ENCODE measurements around the gene BTRC.

BTRC gene

DNA sequence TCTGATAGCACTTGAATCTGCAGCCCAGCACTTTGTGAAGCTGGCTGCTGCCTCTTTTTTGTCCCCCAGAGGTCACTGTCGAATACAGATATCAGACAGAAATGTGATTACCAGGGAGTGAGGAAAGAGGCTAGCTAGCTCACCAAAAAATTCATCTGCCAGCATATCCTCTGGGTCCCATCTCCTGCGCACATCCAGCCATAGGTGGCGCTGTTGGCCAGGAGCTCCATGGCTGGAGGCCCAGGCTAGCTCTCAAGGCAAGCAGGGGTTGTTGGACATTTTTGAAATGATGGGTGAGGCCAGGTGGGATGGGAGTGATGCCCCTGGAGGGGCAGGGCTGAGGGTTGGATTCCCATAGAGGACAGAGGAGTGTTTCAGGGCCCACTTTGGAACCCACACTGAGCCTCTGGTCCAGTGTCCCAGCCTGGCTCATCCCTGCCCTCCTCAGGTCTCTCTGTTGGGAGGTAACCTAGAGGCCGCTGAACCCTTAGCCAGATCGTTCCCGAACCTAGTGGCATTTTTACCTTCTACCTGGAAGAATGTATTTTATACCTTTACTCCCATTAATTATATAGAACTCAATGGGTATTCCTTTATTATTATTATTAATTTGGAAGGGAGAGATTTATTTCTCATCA, 248.9 kb downstream of the BTRC start:
- DNase-seq (ENCODE audit: low spot score) (peak; percentile 37), ATAC-seq (ENCODE audit: low read depth) (peak; percentile 83)
- H3K36me3 ChIP-seq (ENCODE audit: low read depth): peaks cover 10% of the 10 kb centered on the region; the same call in 1 of the 2 replicates
- H3K27me3 ChIP-seq (ENCODE audit: insufficient read depth, poor library complexity, severe bottlenecking): no peaks in the 10 kb centered on the region
- H3K4me3 ChIP-seq (ENCODE audit: severe bottlenecking): no peak overlapping the region
- H3K9me3 ChIP-seq (ENCODE audit: severe bottlenecking): no peaks in the 10 kb centered on the region
- no peaks in the 10 kb centered on the region for H3K4me1 ChIP-seq (ENCODE audit: insufficient read depth, poor library complexity, severe bottlenecking)
- no peak overlapping the region for H3K27ac ChIP-seq (ENCODE audit: poor library complexity, severe bottlenecking)
- TF ChIP-seq, protein P1, sequence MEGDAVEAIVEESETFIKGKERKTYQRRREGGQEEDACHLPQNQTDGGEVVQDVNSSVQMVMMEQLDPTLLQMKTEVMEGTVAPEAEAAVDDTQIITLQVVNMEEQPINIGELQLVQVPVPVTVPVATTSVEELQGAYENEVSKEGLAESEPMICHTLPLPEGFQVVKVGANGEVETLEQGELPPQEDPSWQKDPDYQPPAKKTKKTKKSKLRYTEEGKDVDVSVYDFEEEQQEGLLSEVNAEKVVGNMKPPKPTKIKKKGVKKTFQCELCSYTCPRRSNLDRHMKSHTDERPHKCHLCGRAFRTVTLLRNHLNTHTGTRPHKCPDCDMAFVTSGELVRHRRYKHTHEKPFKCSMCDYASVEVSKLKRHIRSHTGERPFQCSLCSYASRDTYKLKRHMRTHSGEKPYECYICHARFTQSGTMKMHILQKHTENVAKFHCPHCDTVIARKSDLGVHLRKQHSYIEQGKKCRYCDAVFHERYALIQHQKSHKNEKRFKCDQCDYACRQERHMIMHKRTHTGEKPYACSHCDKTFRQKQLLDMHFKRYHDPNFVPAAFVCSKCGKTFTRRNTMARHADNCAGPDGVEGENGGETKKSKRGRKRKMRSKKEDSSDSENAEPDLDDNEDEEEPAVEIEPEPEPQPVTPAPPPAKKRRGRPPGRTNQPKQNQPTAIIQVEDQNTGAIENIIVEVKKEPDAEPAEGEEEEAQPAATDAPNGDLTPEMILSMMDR (IDR thresholded peaks at IDR 0.05; ENCODE audit: poor library complexity, severe bottlenecking): peak; percentile 67

All from RWPE2 (cell line).